MCF 10A (cell line): ENCODE data around the gene CCDC184. TPM values are rescaled to one million over a fixed set of nuclear protein-coding genes. Genes with fewer than 3 reads are reported as not detected.

Source experiments
- BruUV-seq: library from RNA; stranded (reverse); fragments of 400-500 nt; replicated peaks from 2 replicates; lab custom pipeline; 2021; lab: Mats Ljungman, UMichigan
- CTCF ChIA-PET: fragments of 300-600 bp; sonication (Branson Sonifier 250); formaldehyde crosslinking; extraction: SDS; loops from one replicate; lab custom pipeline; 2021; ENCODE audit warnings: antibody characterized with exemption, inconsistent platforms; lab: Yijun Ruan, JAX
- POLR2A ChIA-PET: fragments of 300-600, 350-650 bp; sonication (Branson Sonifier 250); formaldehyde crosslinking; extraction: SDS; loops from one replicate; lab custom pipeline; 2020; ENCODE audit warnings: antibody characterized with exemption, inconsistent platforms; lab: Yijun Ruan, JAX
- DNase-seq: peaks from one replicate; pipeline ENCODE4 v3.0.0-alpha.2; 2018; ENCODE audit not compliant: unreplicated experiment
- H3K27ac Mint-ChIP-seq: one replicate; pipeline ENCODE4 v1.8.0; 2022; ENCODE audit warnings: mild to moderate bottlenecking, low read depth, mixed read lengths; ENCODE audit not compliant: unreplicated experiment
- H3K27me3 Mint-ChIP-seq: one replicate; pipeline ENCODE4 v1.8.0; 2022; ENCODE audit warnings: mixed read lengths; ENCODE audit not compliant: insufficient read depth, unreplicated experiment
- H3K36me3 Mint-ChIP-seq: one replicate; pipeline ENCODE4 v1.8.0; 2022; ENCODE audit warnings: mild to moderate bottlenecking, moderate library complexity, mixed read lengths; ENCODE audit not compliant: insufficient read depth, unreplicated experiment
- H3K4me1 Mint-ChIP-seq: one replicate; pipeline ENCODE4 v1.8.0; 2022; ENCODE audit warnings: mixed read lengths; ENCODE audit not compliant: insufficient read depth, unreplicated experiment
- H3K4me3 Mint-ChIP-seq: one replicate; pipeline ENCODE4 v1.8.0; 2022; ENCODE audit warnings: mild to moderate bottlenecking, moderate library complexity, mixed read lengths; ENCODE audit not compliant: unreplicated experiment
- H3K9me3 Mint-ChIP-seq: one replicate; pipeline ENCODE4 v1.8.0; 2022; ENCODE audit warnings: mixed read lengths; ENCODE audit not compliant: unreplicated experiment
- intact Hi-C: fragments of 100-400 bp; cut with micrococcal nuclease; formaldehyde crosslinking; loops from 2 replicates; pipeline ENCODE4 v1.14.1; 2022
- total RNA-seq: library from RNA; stranded (reverse); gene quantifications from 2 replicates; pipeline ENCODE4 v1.2.3, GENCODE V29; 2022
- TF ChIP-seq, protein P1 (sequence below): fragments of 200-600 bp; IDR thresholded peaks from one replicate; pipeline ENCODE4 v1.8.0; 2022; ENCODE audit warnings: antibody characterized with exemption, mild to moderate bottlenecking; ENCODE audit not compliant: unreplicated experiment

CCDC184 gene
- total RNA-seq, 1 experiment from 2014 or later, result not detected

DNA sequence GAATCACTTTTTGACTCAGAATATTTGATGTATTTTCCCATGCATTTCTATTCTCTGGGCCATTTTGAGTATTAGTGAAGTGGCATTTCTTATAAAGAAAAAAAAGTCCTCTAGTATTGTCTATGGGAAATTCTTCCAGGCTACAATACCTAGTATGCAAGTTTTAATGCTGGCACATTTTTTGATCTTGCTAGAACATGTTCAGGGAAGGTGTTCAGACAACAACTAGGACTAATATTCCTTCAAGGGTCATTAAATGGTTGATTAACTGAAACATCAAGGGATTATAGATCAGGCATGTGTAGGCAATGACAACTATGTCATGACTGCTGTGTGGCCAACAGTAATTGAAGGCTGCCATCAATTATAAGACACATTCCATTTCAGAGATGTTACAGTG, 7.7 kb downstream of the CCDC184 start:
- TF ChIP-seq, protein P1, sequence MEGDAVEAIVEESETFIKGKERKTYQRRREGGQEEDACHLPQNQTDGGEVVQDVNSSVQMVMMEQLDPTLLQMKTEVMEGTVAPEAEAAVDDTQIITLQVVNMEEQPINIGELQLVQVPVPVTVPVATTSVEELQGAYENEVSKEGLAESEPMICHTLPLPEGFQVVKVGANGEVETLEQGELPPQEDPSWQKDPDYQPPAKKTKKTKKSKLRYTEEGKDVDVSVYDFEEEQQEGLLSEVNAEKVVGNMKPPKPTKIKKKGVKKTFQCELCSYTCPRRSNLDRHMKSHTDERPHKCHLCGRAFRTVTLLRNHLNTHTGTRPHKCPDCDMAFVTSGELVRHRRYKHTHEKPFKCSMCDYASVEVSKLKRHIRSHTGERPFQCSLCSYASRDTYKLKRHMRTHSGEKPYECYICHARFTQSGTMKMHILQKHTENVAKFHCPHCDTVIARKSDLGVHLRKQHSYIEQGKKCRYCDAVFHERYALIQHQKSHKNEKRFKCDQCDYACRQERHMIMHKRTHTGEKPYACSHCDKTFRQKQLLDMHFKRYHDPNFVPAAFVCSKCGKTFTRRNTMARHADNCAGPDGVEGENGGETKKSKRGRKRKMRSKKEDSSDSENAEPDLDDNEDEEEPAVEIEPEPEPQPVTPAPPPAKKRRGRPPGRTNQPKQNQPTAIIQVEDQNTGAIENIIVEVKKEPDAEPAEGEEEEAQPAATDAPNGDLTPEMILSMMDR, result no peak
- POLR2A ChIA-PET, result no interaction called here
- intact Hi-C loops, result loop anchor here (5.0 kb wide), 1 partner anchor 426 kb away; no protein-coding TSS in a partner anchor

DNA sequence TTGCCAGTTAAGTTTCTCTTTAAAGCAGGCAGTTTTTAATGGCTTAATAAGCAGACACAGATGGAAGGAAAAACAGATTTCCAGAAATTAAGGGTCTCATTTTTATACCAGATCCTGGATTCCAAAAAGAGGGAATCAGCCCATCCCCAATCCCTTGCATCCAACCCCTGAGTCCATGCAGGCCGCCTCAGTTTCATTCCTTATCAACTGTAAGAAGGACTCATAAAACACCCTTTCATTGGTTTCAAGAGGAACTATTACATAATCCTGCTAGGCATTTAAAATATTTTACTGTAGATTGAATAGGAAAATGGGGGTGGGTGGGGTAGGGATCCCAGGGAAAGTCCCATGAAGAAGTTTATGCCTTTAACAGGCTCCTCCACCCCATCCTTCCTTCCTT, 9.4 kb downstream of the CCDC184 start:
- no peak for DNase-seq
- BruUV-seq, result no TSS peak
- intact Hi-C loops, result loop anchor here (5.0 kb wide), 1 partner anchor 424 kb away; no protein-coding TSS in a partner anchor
- POLR2A ChIA-PET, result interaction anchor here (0.6 kb wide), 2 partner anchors 22 to 765 kb away, joined by 3 read pairs; no protein-coding TSS in a partner anchor
- Mint-ChIP-seq H3K27me3 (peaks cover 53% of the 10 kb centered on the region), H3K4me3 (no peak overlapping the region), H3K27ac (no peak overlapping the region), H3K36me3 (no peaks in the 10 kb centered on the region), H3K4me1 (peaks cover 7% of the 10 kb centered on the region), H3K9me3 (no peaks in the 10 kb centered on the region)
- CTCF ChIA-PET, result interaction anchor here (0.6 kb wide), 1 partner anchor 427 kb away, joined by 4 read pairs; no protein-coding TSS in a partner anchor
- TF ChIP-seq, protein P1, result no peak

More for the DNA sequence above, 7.7 kb downstream of the CCDC184 start:
- BruUV-seq, result no TSS peak
- DNase-seq, result no peak
- no peaks in the 10 kb centered on the region for H3K9me3 Mint-ChIP-seq
- H3K27me3 Mint-ChIP-seq, result peaks cover 65% of the 10 kb centered on the region
- H3K27ac Mint-ChIP-seq, result no peak overlapping the region
- no peak overlapping the region for H3K4me3 Mint-ChIP-seq
- CTCF ChIA-PET, result interaction anchor here (0.6 to 2.5 kb wide), 2 partner anchors 15 to 292 kb away, joined by 3 to 15 read pairs; no protein-coding TSS in a partner anchor
- no peaks in the 10 kb centered on the region for H3K4me1 Mint-ChIP-seq
- no peaks in the 10 kb centered on the region for H3K36me3 Mint-ChIP-seq

DNA sequence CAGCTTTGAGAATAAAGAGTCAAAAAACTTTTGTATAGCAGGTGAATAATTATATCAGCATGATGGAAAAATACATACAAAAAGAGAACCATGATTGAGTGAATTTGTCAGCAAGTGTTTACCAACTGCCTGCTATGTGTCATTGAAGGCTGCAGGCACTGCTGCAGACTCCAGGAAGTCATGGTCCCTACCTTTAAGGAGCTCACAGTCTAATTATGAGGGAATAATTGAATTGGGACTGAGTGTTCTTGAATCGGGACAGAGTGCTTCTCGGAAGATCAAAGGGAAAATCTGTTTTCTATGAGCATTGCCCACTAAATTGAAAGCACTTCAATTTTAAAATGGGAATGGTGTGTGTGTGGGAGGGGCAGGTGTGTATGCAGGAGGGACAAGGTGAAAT, 10.2 kb downstream of the CCDC184 start:
- no peaks in the 10 kb centered on the region for H3K9me3 Mint-ChIP-seq
- TF ChIP-seq, protein P1, result no peak
- intact Hi-C loops, result loop anchor here (5.0 kb wide), 1 partner anchor 424 kb away; no protein-coding TSS in a partner anchor
- CTCF ChIA-PET, result interaction anchor here (0.6 to 1.0 kb wide), 3 partner anchors 11 to 489 kb away, joined by 3 to 6 read pairs (median 4); no protein-coding TSS in a partner anchor
- POLR2A ChIA-PET, result interaction anchor here (0.6 kb wide), 3 partner anchors 22 to 132 kb away, joined by 3 read pairs; no protein-coding TSS in a partner anchor
- H3K27ac Mint-ChIP-seq, result no peak overlapping the region
- H3K27me3 Mint-ChIP-seq, result peaks cover 53% of the 10 kb centered on the region
- H3K36me3 Mint-ChIP-seq, result no peaks in the 10 kb centered on the region
- peaks cover 7% of the 10 kb centered on the region for H3K4me1 Mint-ChIP-seq
- no peak overlapping the region for H3K4me3 Mint-ChIP-seq
- no peak for DNase-seq
- BruUV-seq, result no TSS peak

DNA sequence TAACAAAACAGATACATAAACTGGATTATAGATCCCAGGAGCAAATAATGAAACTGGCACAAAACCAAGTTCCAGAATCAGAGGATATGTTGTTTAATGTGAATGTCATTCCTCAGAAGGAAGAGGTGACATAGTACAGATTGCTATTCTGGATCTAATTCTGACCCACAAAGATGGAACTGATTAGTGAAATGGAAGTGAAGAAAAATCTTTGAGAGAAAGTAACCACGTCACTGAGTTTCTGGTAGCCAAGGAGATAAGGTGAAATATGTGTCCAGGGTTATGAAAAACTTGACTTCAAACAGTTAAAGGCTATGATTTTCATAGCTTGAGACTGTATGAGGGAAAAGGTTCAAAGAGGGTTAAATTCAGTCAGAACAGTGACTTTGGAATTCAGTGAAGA, 11.4 kb downstream of the CCDC184 start:
- Mint-ChIP-seq H3K9me3 (no peaks in the 10 kb centered on the region), H3K27me3 (peaks cover 52% of the 10 kb centered on the region), H3K27ac (no peak overlapping the region), H3K4me3 (no peak overlapping the region), H3K4me1 (peaks cover 7% of the 10 kb centered on the region), H3K36me3 (no peaks in the 10 kb centered on the region)
- CTCF ChIA-PET, result interaction anchor here (1.4 kb wide), 1 partner anchor 10 kb away, joined by 3 read pairs; no protein-coding TSS in a partner anchor
- no TSS peak for BruUV-seq
- TF ChIP-seq, protein P1, result no peak
- POLR2A ChIA-PET, result no interaction called here
- intact Hi-C loops, result loop anchor here (5.0 kb wide), 1 partner anchor 423 kb away; no protein-coding TSS in a partner anchor
- DNase-seq, result no peak
